Testis (tissue), 2 donors: ENCODE results near the gene EIF4G1.

ENCODE experiments used
- POLR2A ChIP-seq: fragments of 450-650 bp; IDR thresholded peaks from one replicate; pipeline ENCODE4 v1.6.1; 2017; ENCODE audit warnings: antibody characterized with exemption, mild to moderate bottlenecking, moderate library complexity
- TF ChIP-seq, protein P1 (sequence below), 3 experiments: fragments of 450-650 bp in 2 of 3; fragments of 200-600 bp in 1 of 3; sonication (generic) in 1 of 3; IDR thresholded peaks; one replicate each; pipeline ENCODE4 v1.5.1; 2016 to 2019; ENCODE audit warnings: antibody characterized with exemption in 3 of 3, mild to moderate bottlenecking in 2 of 3, moderate library complexity in 1 of 3

DNA sequence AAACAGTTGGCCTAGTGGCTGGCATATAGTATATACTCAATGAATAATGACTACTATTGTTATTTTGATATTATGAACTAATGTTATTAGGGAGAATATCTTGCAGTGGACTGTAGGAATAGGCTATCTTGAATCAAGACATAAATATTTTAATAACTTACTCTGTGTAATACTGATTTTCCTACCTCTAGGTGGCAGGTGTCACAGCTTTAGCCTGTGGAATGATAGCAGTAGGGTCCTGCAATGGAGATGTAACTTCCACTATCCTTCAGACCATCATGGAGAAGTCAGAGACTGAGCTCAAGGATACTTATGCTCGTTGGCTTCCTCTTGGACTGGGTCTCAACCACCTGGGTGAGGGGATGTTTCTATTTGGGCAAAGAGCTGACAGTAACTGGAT lies 8.8 kb upstream of the EIF4G1 start:
- TF ChIP-seq, protein P1, sequence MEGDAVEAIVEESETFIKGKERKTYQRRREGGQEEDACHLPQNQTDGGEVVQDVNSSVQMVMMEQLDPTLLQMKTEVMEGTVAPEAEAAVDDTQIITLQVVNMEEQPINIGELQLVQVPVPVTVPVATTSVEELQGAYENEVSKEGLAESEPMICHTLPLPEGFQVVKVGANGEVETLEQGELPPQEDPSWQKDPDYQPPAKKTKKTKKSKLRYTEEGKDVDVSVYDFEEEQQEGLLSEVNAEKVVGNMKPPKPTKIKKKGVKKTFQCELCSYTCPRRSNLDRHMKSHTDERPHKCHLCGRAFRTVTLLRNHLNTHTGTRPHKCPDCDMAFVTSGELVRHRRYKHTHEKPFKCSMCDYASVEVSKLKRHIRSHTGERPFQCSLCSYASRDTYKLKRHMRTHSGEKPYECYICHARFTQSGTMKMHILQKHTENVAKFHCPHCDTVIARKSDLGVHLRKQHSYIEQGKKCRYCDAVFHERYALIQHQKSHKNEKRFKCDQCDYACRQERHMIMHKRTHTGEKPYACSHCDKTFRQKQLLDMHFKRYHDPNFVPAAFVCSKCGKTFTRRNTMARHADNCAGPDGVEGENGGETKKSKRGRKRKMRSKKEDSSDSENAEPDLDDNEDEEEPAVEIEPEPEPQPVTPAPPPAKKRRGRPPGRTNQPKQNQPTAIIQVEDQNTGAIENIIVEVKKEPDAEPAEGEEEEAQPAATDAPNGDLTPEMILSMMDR (IDR thresholded peaks at IDR 0.05) = peak; percentile 16 to 39 (median 30)
- TF ChIP-seq POLR2A = no peak
